Trophoblast cell (in vitro differentiated cells and primary cell): ENCODE measurements around the gene SFMBT1.

ENCODE experiments used
- DNase-seq, 2 donors: peaks; one replicate each; pipeline ENCODE4 v3.0.0-alpha.2; 2016
- H2AFZ ChIP-seq: 2 replicates; pipeline ENCODE4 v1.6.1; 2013; ENCODE audit warnings: low read length, moderate library complexity, mild to moderate bottlenecking; ENCODE audit not compliant: insufficient read depth, poor library complexity
- H2AK5ac ChIP-seq: 2 replicates; pipeline ENCODE4 v1.6.1; 2013; ENCODE audit warnings: mild to moderate bottlenecking, low read length
- H2BK120ac ChIP-seq: 2 replicates; pipeline ENCODE4 v1.6.1; 2013; ENCODE audit warnings: low read length, mild to moderate bottlenecking, moderate library complexity; ENCODE audit not compliant: insufficient read depth, poor library complexity
- H2BK12ac ChIP-seq: 2 replicates; pipeline ENCODE4 v1.6.1; 2013; ENCODE audit warnings: mild to moderate bottlenecking, low read length, moderate library complexity
- H2BK5ac ChIP-seq: 2 replicates; pipeline ENCODE4 v1.6.1; 2013; ENCODE audit warnings: low read length, low read depth, moderate library complexity, mild to moderate bottlenecking; ENCODE audit not compliant: poor library complexity
- H3K14ac ChIP-seq: 2 replicates; pipeline ENCODE4 v1.6.1; 2013; ENCODE audit warnings: mild to moderate bottlenecking, low read length
- H3K18ac ChIP-seq: 2 replicates; pipeline ENCODE4 v1.6.1; 2013; ENCODE audit warnings: mild to moderate bottlenecking, low read length
- H3K23ac ChIP-seq: 2 replicates; pipeline ENCODE4 v1.6.1; 2013; ENCODE audit warnings: low read length
- H3K27ac ChIP-seq: 2 replicates; pipeline ENCODE4 v1.5.1; 2013; ENCODE audit warnings: low read depth, mild to moderate bottlenecking, inconsistent platforms, low read length, moderate library complexity
- H3K27me3 ChIP-seq: 2 replicates; pipeline ENCODE4 v1.6.1; 2013; ENCODE audit warnings: inconsistent platforms, mild to moderate bottlenecking, low read length, moderate library complexity; ENCODE audit not compliant: insufficient read depth
- H3K36me3 ChIP-seq, 2 experiments: 1 replicate in 1 of 2; 2 replicates in 1 of 2; pipeline ENCODE4 v1.6.1; 2013; ENCODE audit warnings: low read length in 2 of 2, mild to moderate bottlenecking in 2 of 2, moderate library complexity in 1 of 2; ENCODE audit not compliant: insufficient read depth in 2 of 2, control insufficient read depth in 1 of 2
- H3K4ac ChIP-seq: 2 replicates; pipeline ENCODE4 v1.6.1; 2013; ENCODE audit warnings: low read depth, mild to moderate bottlenecking, low read length, moderate library complexity
- H3K4me1 ChIP-seq, 2 experiments: 1 replicate in 1 of 2; 2 replicates in 1 of 2; pipeline ENCODE4 v1.6.1; 2013; ENCODE audit warnings: low read length in 2 of 2, mild to moderate bottlenecking in 2 of 2, moderate library complexity in 1 of 2; ENCODE audit not compliant: insufficient read depth in 2 of 2, control insufficient read depth in 1 of 2
- H3K4me2 ChIP-seq: 2 replicates; pipeline ENCODE4 v1.6.1; 2013; ENCODE audit warnings: inconsistent platforms, mild to moderate bottlenecking, low read length, moderate library complexity
- H3K4me3 ChIP-seq: 2 replicates; pipeline ENCODE4 v1.5.1; 2013; ENCODE audit warnings: mild to moderate bottlenecking, low read depth, low read length, inconsistent platforms
- H3K79me1 ChIP-seq: one replicate; pipeline ENCODE4 v1.6.1; 2013; ENCODE audit warnings: low read length
- H3K79me2 ChIP-seq: 2 replicates; pipeline ENCODE4 v1.6.1; 2013; ENCODE audit warnings: low read length, mild to moderate bottlenecking; ENCODE audit not compliant: control insufficient read depth, insufficient read depth, poor library complexity
- H3K9ac ChIP-seq: 2 replicates; pipeline ENCODE4 v1.6.1; 2013; ENCODE audit warnings: mild to moderate bottlenecking, low read length
- H3K9me3 ChIP-seq: 2 replicates; pipeline ENCODE4 v1.6.1; 2013; ENCODE audit warnings: low read depth, mild to moderate bottlenecking, control low read depth, inconsistent platforms, low read length; ENCODE audit not compliant: insufficient read depth
- H4K12ac ChIP-seq: 2 replicates; pipeline ENCODE4 v1.6.1; 2013; ENCODE audit warnings: low read depth, mild to moderate bottlenecking, low read length, moderate library complexity
- H4K8ac ChIP-seq: 2 replicates; pipeline ENCODE4 v1.6.1; 2013; ENCODE audit warnings: low read depth, mild to moderate bottlenecking, low read length, moderate library complexity
- H4K91ac ChIP-seq: one replicate; pipeline ENCODE4 v1.6.1; 2013; ENCODE audit warnings: low read depth, mild to moderate bottlenecking, low read length, moderate library complexity
- WGBS: extraction: QIAGEN DNeasy Blood & Tissue Kit; methylation state at CpG from one replicate; pipeline ENCODE4 v1.1.7; 2013; ENCODE audit warnings: missing lambda C conversion rate; ENCODE audit not compliant: insufficient read length, insufficient coverage; ENCODE audit errors: extremely low coverage; 5-methylcytosine and 5-hydroxymethylcytosine counted together

Gene SFMBT1

DNA sequence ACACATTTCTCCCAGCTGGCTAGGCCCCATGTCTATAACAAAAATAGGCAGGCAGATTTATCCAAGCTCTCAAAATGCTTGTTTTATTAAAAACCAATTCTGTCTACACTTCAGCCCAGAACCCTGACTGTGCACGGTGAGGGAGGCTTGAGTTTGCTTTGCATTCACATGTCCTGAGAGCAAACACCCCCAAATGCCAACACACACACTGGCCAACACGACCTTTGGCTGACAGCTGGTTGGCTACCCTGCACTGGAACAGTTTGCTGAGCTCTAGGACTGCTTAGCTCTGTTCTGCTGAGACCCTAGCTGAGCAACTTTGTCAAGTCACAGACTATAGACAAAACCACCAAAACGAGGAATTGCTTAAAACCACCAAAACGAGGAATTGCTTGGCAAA lies 152.2 kb downstream of the SFMBT1 start:
- Histone ChIP-seq H3K27ac (no peak overlapping the region), H3K9ac (peak overlapping the region; percentile 43), H4K8ac (no peak overlapping the region), H2BK5ac (no peak overlapping the region), H3K4ac (no peak overlapping the region), H3K79me1 (peaks cover 2% of the 10 kb centered on the region), H2BK12ac (no peak overlapping the region), H4K12ac (no peak overlapping the region), H3K14ac (no peak overlapping the region), H3K4me1 (peaks cover 0 to 6% of the 10 kb centered on the region in 2 experiments), H3K36me3 (no peaks in the 10 kb centered on the region), H3K23ac (no peak overlapping the region), H3K27me3 (no peaks in the 10 kb centered on the region), H3K18ac (no peak overlapping the region), H3K79me2 (peaks cover 4% of the 10 kb centered on the region), H2AFZ (no peak overlapping the region), H2AK5ac (no peak overlapping the region), H3K4me3 (no peak overlapping the region), H3K4me2 (no peak overlapping the region), H4K91ac (no peak overlapping the region), H2BK120ac (no peak overlapping the region), H3K9me3 (no peaks in the 10 kb centered on the region)
- no peak for DNase-seq
- no CpG with 5 or more reads among the region's 4 CpGs for WGBS

DNA sequence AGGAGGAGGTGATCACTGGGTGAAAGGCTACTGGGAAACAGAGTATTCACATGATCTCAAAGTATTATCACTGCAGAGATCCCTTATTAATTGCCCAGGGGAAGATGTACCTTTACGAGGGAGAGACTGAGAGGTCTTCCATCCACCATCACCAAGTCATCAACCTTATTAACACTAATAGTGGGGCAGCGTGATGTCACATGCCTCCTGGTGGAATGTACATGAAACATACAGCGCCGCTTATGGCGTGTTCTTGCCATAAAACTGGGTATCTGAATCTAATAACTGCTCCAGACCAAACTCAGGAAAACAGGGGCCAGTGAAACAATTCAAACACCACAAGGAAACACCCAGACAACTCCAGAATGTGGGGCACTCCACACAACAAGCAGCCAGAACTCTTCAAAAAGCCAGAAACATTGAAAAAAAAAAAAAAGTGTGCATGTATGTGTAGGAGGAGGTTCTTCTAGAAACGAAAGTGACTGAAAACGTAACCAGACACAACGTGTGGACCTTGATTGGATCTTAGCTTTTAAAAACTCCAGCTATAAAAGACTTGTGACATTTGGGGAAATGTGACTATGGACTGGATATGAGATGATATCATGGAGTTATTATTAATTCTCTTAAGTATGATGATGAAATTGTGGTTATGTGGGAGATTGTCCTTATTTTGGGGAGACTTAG lies 153.1 kb downstream of the SFMBT1 start:
- Histone ChIP-seq H3K79me1 (peaks cover 2% of the 10 kb centered on the region), H3K4ac (no peak overlapping the region), H3K79me2 (peaks cover 4% of the 10 kb centered on the region), H3K4me3 (no peak overlapping the region), H2BK5ac (no peak overlapping the region), H3K27ac (no peak overlapping the region), H3K4me1 (peaks cover 0 to 6% of the 10 kb centered on the region in 2 experiments), H3K14ac (no peak overlapping the region), H3K18ac (no peak overlapping the region), H4K91ac (no peak overlapping the region), H3K36me3 (no peaks in the 10 kb centered on the region), H2AFZ (no peak overlapping the region), H4K12ac (no peak overlapping the region), H3K9me3 (no peaks in the 10 kb centered on the region), H2BK12ac (no peak overlapping the region), H3K4me2 (no peak overlapping the region), H3K23ac (peak overlapping the region; percentile 48), H3K27me3 (no peaks in the 10 kb centered on the region), H2BK120ac (no peak overlapping the region), H3K9ac (no peak overlapping the region), H4K8ac (no peak overlapping the region), H2AK5ac (no peak overlapping the region)
- DNase-seq, result peak in 1 of 2 donors; percentile 16
- WGBS, result no CpG with 5 or more reads among the region's 8 CpGs

DNA sequence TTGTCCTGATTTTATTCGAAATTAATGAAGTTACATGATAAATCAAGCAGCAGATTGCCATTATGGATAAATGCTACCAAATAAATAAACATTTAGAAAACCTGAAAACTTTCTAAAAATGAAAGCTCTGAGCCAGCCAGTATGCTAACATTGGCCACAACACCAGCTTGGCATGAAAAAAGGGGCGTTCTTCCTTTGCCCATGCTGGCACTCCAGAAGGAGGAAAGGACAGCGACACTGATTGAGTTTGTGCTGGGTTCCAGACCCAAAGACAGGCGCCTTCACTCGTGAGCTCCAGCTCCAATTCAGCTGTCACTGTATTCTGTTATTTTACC lies 153.6 kb downstream of the SFMBT1 start:
- H3K4me1 ChIP-seq, result peaks cover 0 to 6% of the 10 kb centered on the region in 2 experiments
- no peak overlapping the region for H2AK5ac ChIP-seq
- H3K14ac ChIP-seq, result no peak overlapping the region
- H4K91ac ChIP-seq, result no peak overlapping the region
- no peak overlapping the region for H2BK5ac ChIP-seq
- no peak overlapping the region for H3K9ac ChIP-seq
- no peak overlapping the region for H3K18ac ChIP-seq
- H3K79me2 ChIP-seq, result peaks cover 4% of the 10 kb centered on the region
- no peak overlapping the region for H2BK12ac ChIP-seq
- H2BK120ac ChIP-seq, result no peak overlapping the region
- H3K27me3 ChIP-seq, result no peaks in the 10 kb centered on the region
- no peak overlapping the region for H3K4me2 ChIP-seq
- no peak overlapping the region for H2AFZ ChIP-seq
- DNase-seq, result no peak
- H4K12ac ChIP-seq, result no peak overlapping the region
- H3K9me3 ChIP-seq, result no peaks in the 10 kb centered on the region
- H3K27ac ChIP-seq, result no peak overlapping the region
- H4K8ac ChIP-seq, result no peak overlapping the region
- WGBS, result no CpG with 5 or more reads among the region's 5 CpGs
- H3K36me3 ChIP-seq, result no peaks in the 10 kb centered on the region
- no peak overlapping the region for H3K4ac ChIP-seq
- H3K4me3 ChIP-seq, result no peak overlapping the region
- no peak overlapping the region for H3K23ac ChIP-seq
- peaks cover 2% of the 10 kb centered on the region for H3K79me1 ChIP-seq

DNA sequence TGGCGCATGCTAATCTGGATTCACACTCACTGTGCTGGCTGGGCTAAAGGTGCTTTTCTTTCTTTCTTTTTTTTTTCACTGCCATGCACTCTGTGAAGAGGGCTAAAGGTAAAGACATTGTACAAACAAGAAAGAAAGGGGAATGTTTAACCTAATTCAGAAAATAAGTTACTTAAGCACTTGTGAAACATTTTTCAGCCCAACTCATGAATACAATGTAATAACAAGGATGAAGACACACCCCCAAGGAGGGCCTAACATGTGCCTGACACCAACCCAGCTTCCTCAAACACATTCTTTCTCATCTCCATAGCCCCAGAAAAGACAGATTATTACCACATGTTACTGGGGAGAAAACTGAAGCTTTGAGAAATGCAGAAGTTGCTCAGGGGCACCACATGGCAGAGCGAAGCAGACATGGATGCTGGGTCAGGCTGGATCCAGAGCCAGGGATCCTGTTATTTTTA lies 154.2 kb downstream of the SFMBT1 start:
- Histone ChIP-seq H3K27ac (no peak overlapping the region), H3K79me2 (no peaks in the 10 kb centered on the region), H3K23ac (no peak overlapping the region), H3K9ac (no peak overlapping the region), H3K9me3 (no peaks in the 10 kb centered on the region), H3K79me1 (no peaks in the 10 kb centered on the region), H2BK12ac (no peak overlapping the region), H3K4me2 (no peak overlapping the region), H2AK5ac (no peak overlapping the region), H4K91ac (no peak overlapping the region), H3K14ac (no peak overlapping the region), H4K8ac (no peak overlapping the region), H3K27me3 (no peaks in the 10 kb centered on the region), H3K36me3 (no peaks in the 10 kb centered on the region), H3K18ac (no peak overlapping the region), H4K12ac (no peak overlapping the region), H3K4me1 (peaks cover 0 to 2% of the 10 kb centered on the region in 2 experiments), H2AFZ (no peak overlapping the region), H2BK120ac (no peak overlapping the region), H3K4me3 (no peak overlapping the region), H2BK5ac (no peak overlapping the region), H3K4ac (no peak overlapping the region)
- WGBS, result no CpG with 5 or more reads among the region's 2 CpGs
- peak in 1 of 2 donors; percentile 30 for DNase-seq
